TTC549 (cell line): ENCODE data around the gene IL18.
"Not testable (repeated sequence)": the region's sequence is repeated elsewhere in the genome, so short reads cannot be mapped to it uniquely, and the experiment has no call there.

ENCODE experiments used
- FAIRE-seq: peaks from 2 replicates; lab custom pipeline; 2012; peaks lifted over from hg19 to GRCh38; lab: Jason Lieb, UNC

IL18 gene

GRCh38 chr11:112167145-112167544 lies 3.3 kb upstream of the IL18 start, which contains the start of gene TEX12:
TEX12 (plus strand) TSS chr11:112167372; CDS start chr11:112169269, 1,897 bp downstream.
- no peak for FAIRE-seq

- FAIRE-seq, result no peak
These were observed 2.7 kb upstream of the IL18 start for GRCh38 chr11:112166562-112166961.

GRCh38 chr11:112165049-112165448 lies 1.2 kb upstream of the IL18 start:
- FAIRE-seq, result no peak

- FAIRE-seq, result no peak
These were observed 940 bp downstream of the IL18 start for GRCh38 chr11:112162761-112163546.

GRCh38 chr11:112162200-112162599 lies 1.7 kb downstream of the IL18 start:
- FAIRE-seq, result not testable (repeated sequence)

GRCh38 chr11:112161012-112161411 lies 2.9 kb downstream of the IL18 start:
- FAIRE-seq, result no peak

GRCh38 chr11:112160091-112160848 lies 3.6 kb downstream of the IL18 start:
- no peak for FAIRE-seq

- no peak for FAIRE-seq
These were observed 4.5 kb downstream of the IL18 start for GRCh38 chr11:112159098-112160065.

GRCh38 chr11:112156956-112157766 lies 6.7 kb downstream of the IL18 start:
- no peak for FAIRE-seq

GRCh38 chr11:112156153-112156955 lies 7.5 kb downstream of the IL18 start:
- FAIRE-seq, result peak; percentile 60

- no peak for FAIRE-seq
These were observed 13.4 kb downstream of the IL18 start for GRCh38 chr11:112150517-112150916.

GRCh38 chr11:112143597-112143996 lies 20.3 kb downstream of the IL18 start:
- FAIRE-seq, result no peak

GRCh38 chr11:112134473-112134872 lies 29.4 kb downstream of the IL18 start:
- no peak for FAIRE-seq

GRCh38 chr11:112132737-112133136 lies 31.2 kb downstream of the IL18 start:
- FAIRE-seq, result no peak

GRCh38 chr11:112129656-112130055 lies 34.2 kb downstream of the IL18 start:
- FAIRE-seq, result no peak

- FAIRE-seq, result no peak
These were observed 35.3 kb downstream of the IL18 start for GRCh38 chr11:112128483-112129121.

GRCh38 chr11:112127056-112127455 lies 36.8 kb downstream of the IL18 start:
- FAIRE-seq, result no peak

- FAIRE-seq, result no peak
These were observed 40.8 kb downstream of the IL18 start for GRCh38 chr11:112123129-112123528.

- no peak for FAIRE-seq
These were observed 41.8 kb downstream of the IL18 start for GRCh38 chr11:112121981-112122615.

- FAIRE-seq, result no peak
These were observed 45.7 kb downstream of the IL18 start for GRCh38 chr11:112118176-112118575.
